Kidney epithelial cell (primary cell): ENCODE results near the gene NEU1. TPM values are rescaled to one million over a fixed set of nuclear protein-coding genes. Genes with fewer than 3 reads are reported as not detected.
"Not testable (repeated sequence)": the region's sequence is repeated elsewhere in the genome, so short reads cannot be mapped to it uniquely, and the experiment has no call there.

Experiments used
- DNase-seq: peaks from one replicate; pipeline ENCODE4 v3.0.0-alpha.2; 2010; ENCODE audit warnings: low read depth
- H3K27me3 ChIP-seq: 2 replicates; pipeline ENCODE4 v1.6.0; 2011; ENCODE audit warnings: low read length; ENCODE audit not compliant: control insufficient read depth, insufficient read depth
- H3K36me3 ChIP-seq: 2 replicates; pipeline ENCODE4 v1.5.1; 2011; ENCODE audit warnings: low read length; ENCODE audit not compliant: control insufficient read depth, insufficient read depth
- H3K4me3 ChIP-seq: 2 replicates; pipeline ENCODE4 v1.5.1; 2011; ENCODE audit warnings: low read depth, mild to moderate bottlenecking, control low read depth, low read length
- CTCF ChIP-seq: IDR thresholded peaks from 2 replicates; pipeline ENCODE4 v1.5.1; 2011; ENCODE audit warnings: mild to moderate bottlenecking, moderate library complexity, low read length, control low read depth, inconsistent platforms; ENCODE audit not compliant: insufficient read depth, poor library complexity, severe bottlenecking
- total RNA-seq: library from RNA; depleted of rRNA; stranded (reverse); fragments of >200 nt; gene quantifications from 2 replicates; pipeline ENCODE4 v1.2.3, GENCODE V29; 2015

The NEU1 gene
- total RNA-seq, 1 donor from 2014 or later = 152 TPM

- Histone ChIP-seq H3K27me3 (no peaks in the 10 kb centered on the region), H3K4me3 (no peak overlapping the region), H3K36me3 (peaks cover 2% of the 10 kb centered on the region)
- no peak for DNase-seq
- TF ChIP-seq CTCF = no peak
These were observed 18.1 kb downstream of the NEU1 start for GRCh38 chr6:31844507-31844906.

DNA sequence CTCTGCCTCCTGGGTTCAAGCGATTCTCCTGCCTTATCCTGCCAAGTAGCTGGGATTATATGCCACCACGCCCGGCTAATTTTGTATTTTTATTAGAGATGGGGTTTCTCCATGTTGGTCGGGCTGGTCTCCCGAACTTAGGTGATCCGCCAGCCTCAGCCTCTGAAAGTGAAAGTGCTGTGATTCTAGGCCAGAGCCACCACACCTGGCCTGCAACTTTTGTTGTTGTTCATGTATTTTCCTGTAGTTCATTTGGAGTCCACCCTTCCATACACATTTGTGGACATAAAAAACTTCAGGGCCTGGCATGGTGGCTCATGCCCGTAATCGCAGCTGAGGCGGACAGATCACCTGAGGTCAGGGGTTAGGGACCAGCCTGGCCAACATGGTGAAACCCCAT lies 20.6 kb downstream of the NEU1 start:
- no peaks in the 10 kb centered on the region for H3K27me3 ChIP-seq
- no peak overlapping the region for H3K4me3 ChIP-seq
- H3K36me3 ChIP-seq = peaks cover 2% of the 10 kb centered on the region
- no peak for TF ChIP-seq CTCF
- no peak for DNase-seq

- H3K4me3 ChIP-seq, H3K27me3 ChIP-seq, H3K36me3 ChIP-seq, DNase-seq: not testable (repeated sequence)
These were observed 22.9 kb downstream of the NEU1 start for GRCh38 chr6:31839779-31840126.

DNA sequence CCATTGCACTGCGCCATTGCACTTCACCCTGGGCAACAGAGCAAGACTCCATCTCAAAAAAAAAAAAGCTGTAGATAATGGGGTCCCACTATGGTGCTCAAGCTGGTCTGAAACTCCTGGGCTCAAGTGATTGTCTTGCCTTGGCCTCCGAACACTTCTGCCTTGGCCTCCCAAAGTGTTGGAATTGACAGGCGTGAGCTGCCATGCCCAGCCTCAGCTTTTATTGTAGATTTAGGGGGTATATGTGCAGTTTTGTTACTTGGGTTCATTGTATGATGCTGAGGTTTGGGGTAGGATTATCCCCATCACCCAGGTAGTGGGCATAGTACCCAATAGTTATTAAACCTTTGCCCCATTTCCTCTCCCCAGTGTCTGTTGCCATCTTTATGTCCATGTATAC lies 23.7 kb downstream of the NEU1 start:
- no peak for TF ChIP-seq CTCF
- Histone ChIP-seq H3K4me3 (no peak overlapping the region), H3K27me3 (no peaks in the 10 kb centered on the region), H3K36me3 (peaks cover 2% of the 10 kb centered on the region)
- DNase-seq = no peak

GRCh38 chr6:31838114-31838553 lies 24.5 kb downstream of the NEU1 start:
- not testable (repeated sequence) for DNase-seq, H3K27me3 ChIP-seq, H3K36me3 ChIP-seq
- H3K4me3 ChIP-seq = peak overlapping the region; percentile 99

DNA sequence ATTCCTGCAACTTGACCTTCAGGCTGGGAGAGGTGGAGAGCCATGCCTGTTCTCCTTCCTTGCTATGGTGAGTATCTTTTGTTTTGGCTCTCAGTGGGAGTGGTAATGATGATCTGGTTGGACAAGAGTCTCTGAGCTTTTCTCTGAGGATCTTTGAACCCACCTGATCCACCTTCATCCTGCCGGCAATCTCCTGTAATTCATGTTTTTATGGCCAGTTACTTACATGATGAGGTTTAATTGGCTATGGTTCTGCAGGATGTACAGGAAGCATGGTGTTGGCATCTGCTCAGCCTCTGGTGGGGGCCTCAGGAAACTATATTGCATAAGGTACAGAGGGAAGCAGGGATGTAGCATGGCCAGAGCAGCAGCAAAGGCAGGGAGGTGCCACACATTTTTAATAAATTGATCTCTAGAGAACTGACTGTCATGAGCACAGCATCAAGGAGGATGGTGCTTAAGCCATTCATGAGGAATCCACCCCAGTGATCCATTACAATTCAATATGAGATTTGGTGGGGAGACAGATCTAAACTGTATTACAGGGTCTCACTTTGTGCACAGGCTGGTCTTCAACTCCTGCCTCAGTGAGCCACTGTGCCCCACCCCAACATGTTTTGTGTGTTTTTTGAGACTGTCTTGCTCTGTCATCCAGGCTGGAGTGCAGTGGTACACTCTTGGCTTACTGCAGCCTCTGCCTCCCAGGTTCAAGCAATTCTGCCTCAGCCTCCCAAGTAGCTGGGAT lies 25.1 kb downstream of the NEU1 start:
- DNase-seq = no peak
- Histone ChIP-seq H3K27me3 (no peaks in the 10 kb centered on the region), H3K36me3 (peaks cover 2% of the 10 kb centered on the region), H3K4me3 (peak overlapping the region; percentile 99)
- no peak for TF ChIP-seq CTCF
